ENCODE data around the gene RTP5. TPM values are rescaled to one million over a fixed set of nuclear protein-coding genes. Genes with fewer than 3 reads are reported as not detected.
A peak's percentile ranks its signal among the peaks of the same experiment; 100 is the strongest.

Gene RTP5
- total and polyA plus RNA-seq, 2 experiments from 2014 or later, result not detected

GRCh38 chr2:241877197-241877685 is 7.7 kb downstream of the RTP5 start:
- no peaks in the 10 kb centered on the region for H4K20me1 ChIP-seq (ENCODE audit: insufficient read depth, poor library complexity, severe bottlenecking)
- TF ChIP-seq EZH2 (IDR thresholded peaks at IDR 0.05; ENCODE audit: borderline replicate concordance) (no peak), CTCF (IDR thresholded peaks at IDR 0.05; ENCODE audit: poor library complexity) (no peak), EZH2phosphoT487 (IDR thresholded peaks at IDR 0.05; ENCODE audit: low read depth, severe bottlenecking, unreplicated experiment) (no peak)
- H3K9me3 ChIP-seq (ENCODE audit: low read depth), result no peaks in the 10 kb centered on the region
- H3K4me2 ChIP-seq, result no peak overlapping the region
- no peak overlapping the region for H3K4me3 ChIP-seq
- H3K27ac ChIP-seq, result no peak overlapping the region
- H3K79me2 ChIP-seq, result no peaks in the 10 kb centered on the region
- no peak overlapping the region for H2AFZ ChIP-seq
- H3K9me2 ChIP-seq (replicated peaks; ENCODE audit: insufficient read depth), result no peaks in the 10 kb centered on the region
- H3K27me3 ChIP-seq, result no peaks in the 10 kb centered on the region
- DNase-seq (ENCODE audit: low spot score), result no peak
- 92% methylated on average over 8 of the region's 16 CpGs for WGBS (ENCODE audit: low lambda C conversion rate, missing lambda C conversion rate)
- H3K36me3 ChIP-seq (replicated peaks; ENCODE audit: insufficient read depth, low read depth), result no peaks in the 10 kb centered on the region
- H3K4me1 ChIP-seq (ENCODE audit: insufficient read depth), result peaks cover 4% of the 10 kb centered on the region

GRCh38 chr2:241877989-241878970 is 8.8 kb downstream of the RTP5 start:
- Histone ChIP-seq H3K9me2 (replicated peaks; ENCODE audit: insufficient read depth) (no peaks in the 10 kb centered on the region), H3K4me2 (no peak overlapping the region), H3K9me3 (ENCODE audit: low read depth) (no peaks in the 10 kb centered on the region), H3K4me3 (no peak overlapping the region), H2AFZ (no peak overlapping the region), H3K79me2 (no peaks in the 10 kb centered on the region), H3K27ac (no peak overlapping the region), H3K27me3 (no peaks in the 10 kb centered on the region), H4K20me1 (ENCODE audit: insufficient read depth, poor library complexity, severe bottlenecking) (no peaks in the 10 kb centered on the region), H3K4me1 (ENCODE audit: insufficient read depth) (peaks cover 4% of the 10 kb centered on the region), H3K36me3 (replicated peaks; ENCODE audit: insufficient read depth, low read depth) (no peaks in the 10 kb centered on the region)
- no peak for TF ChIP-seq EZH2 (IDR thresholded peaks at IDR 0.05; ENCODE audit: borderline replicate concordance)
- peak; percentile 74 for TF ChIP-seq CTCF (IDR thresholded peaks at IDR 0.05; ENCODE audit: poor library complexity)
- 53% methylated on average over 18 of the region's 27 CpGs for WGBS (ENCODE audit: low lambda C conversion rate, missing lambda C conversion rate)
- peak; percentile 88 for DNase-seq (ENCODE audit: low spot score)

- Histone ChIP-seq H3K36me3 (replicated peaks; ENCODE audit: insufficient read depth, low read depth) (no peaks in the 10 kb centered on the region), H3K4me2 (no peak overlapping the region), H4K20me1 (ENCODE audit: insufficient read depth, poor library complexity, severe bottlenecking) (no peaks in the 10 kb centered on the region), H3K9me3 (ENCODE audit: low read depth) (no peaks in the 10 kb centered on the region), H3K27ac (no peak overlapping the region), H3K27me3 (no peaks in the 10 kb centered on the region), H3K9me2 (replicated peaks; ENCODE audit: insufficient read depth) (no peaks in the 10 kb centered on the region), H3K79me2 (no peaks in the 10 kb centered on the region), H3K4me3 (no peak overlapping the region), H2AFZ (no peak overlapping the region), H3K4me1 (ENCODE audit: insufficient read depth) (peaks cover 4% of the 10 kb centered on the region)
- DNase-seq (ENCODE audit: low spot score), result no peak
- 92% methylated on average over 9 of the region's 9 CpGs for WGBS (ENCODE audit: low lambda C conversion rate, missing lambda C conversion rate)
- TF ChIP-seq EZH2 (IDR thresholded peaks at IDR 0.05; ENCODE audit: borderline replicate concordance) (no peak), EZH2phosphoT487 (IDR thresholded peaks at IDR 0.05; ENCODE audit: low read depth, severe bottlenecking, unreplicated experiment) (no peak), CTCF (IDR thresholded peaks at IDR 0.05; ENCODE audit: poor library complexity) (no peak)
Measured at GRCh38 chr2:241879326-241879725, 9.8 kb downstream of the RTP5 start.
